Amniotic epithelial cell (primary cell): Measurements from ENCODE around the gene DCAF10.
"Not testable (repeated sequence)": the region's sequence is repeated elsewhere in the genome, so short reads cannot be mapped to it uniquely, and the experiment has no call there.

ENCODE experiments used
- DNase-seq: peaks from one replicate; pipeline ENCODE4 v3.0.0-alpha.2; 2010; ENCODE audit warnings: low read depth

Gene DCAF10

GRCh38 chr9:37792122-37792521 is 8.5 kb upstream of the DCAF10 start:
- DNase-seq: no peak

DNA sequence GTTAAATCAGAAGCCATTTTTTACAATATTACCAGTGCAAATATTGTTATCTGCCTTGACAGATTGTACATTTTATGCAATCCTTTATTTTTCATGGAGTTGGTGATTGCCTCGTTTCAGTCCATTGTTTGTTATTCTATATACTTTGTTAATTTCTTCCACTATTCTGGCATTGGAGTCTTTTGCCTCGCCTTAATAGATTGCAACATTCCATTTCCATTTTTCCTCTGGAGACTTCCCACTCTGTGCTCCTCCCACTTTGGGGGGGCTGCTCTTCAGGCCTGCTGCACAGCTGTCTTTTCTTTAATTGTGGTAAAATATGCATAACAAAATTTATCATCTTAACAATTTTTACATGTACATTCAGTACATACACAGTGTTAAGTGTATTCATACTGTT is 4.4 kb upstream of the DCAF10 start:
- DNase-seq: no peak

GRCh38 chr9:37798677-37799076 is 1.9 kb upstream of the DCAF10 start:
- DNase-seq: no peak

GRCh38 chr9:37801287-37801850 is 772 bp downstream of the DCAF10 start:
- DNase-seq: peak; percentile 21

- DNase-seq: no peak
These were observed 1.5 kb downstream of the DCAF10 start for GRCh38 chr9:37801959-37802711.

- no peak for DNase-seq
These were observed 5.7 kb downstream of the DCAF10 start for GRCh38 chr9:37806271-37806670.

DNA sequence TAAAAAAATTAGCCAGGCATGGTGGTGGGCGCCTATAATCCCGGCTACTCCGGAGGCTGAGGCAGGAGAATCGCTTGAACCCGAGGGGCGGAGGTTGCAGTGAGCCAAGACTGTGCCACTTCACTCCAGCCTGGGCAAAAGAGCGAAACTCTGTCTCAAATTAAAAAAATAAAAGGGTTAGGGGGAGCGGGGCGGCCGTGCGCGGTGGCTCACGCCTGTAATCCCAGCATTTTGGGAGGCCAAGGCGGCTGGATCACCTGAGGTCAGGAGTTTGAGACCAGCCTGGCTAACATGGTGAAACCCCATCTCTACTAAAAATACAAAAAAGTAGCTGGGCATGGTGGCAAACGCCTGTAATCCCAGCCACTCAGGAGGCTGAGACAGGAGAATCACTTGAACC is 9.1 kb downstream of the DCAF10 start:
- not testable (repeated sequence) for DNase-seq

DNA sequence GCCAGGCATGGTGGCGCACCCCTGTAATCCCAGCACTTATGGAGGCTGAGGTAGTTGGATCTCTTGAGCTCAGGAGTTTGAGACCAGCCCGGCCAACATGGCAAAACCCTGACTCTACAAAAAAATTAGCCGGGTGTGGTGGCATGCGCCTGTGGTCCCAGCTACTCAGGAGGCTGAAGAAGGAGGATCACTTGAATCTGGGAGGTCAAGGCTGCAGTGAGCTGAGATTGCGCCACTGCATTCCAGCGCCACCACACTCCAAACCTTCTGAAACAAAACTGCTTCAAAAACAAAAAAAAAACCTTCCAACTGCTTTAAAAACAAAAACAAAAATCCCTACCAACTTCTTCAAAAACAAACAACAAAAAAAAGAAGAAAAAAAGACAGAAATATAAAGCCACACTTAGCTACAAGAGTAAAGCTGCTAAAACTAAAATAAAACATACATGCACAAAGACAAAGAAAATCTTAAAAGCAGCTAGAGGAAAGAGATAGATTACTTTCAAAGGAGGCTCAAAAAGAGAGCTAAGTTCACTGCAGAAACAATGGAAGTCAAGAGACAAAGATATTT is 11.4 kb downstream of the DCAF10 start:
- peak; percentile 24 for DNase-seq

DNA sequence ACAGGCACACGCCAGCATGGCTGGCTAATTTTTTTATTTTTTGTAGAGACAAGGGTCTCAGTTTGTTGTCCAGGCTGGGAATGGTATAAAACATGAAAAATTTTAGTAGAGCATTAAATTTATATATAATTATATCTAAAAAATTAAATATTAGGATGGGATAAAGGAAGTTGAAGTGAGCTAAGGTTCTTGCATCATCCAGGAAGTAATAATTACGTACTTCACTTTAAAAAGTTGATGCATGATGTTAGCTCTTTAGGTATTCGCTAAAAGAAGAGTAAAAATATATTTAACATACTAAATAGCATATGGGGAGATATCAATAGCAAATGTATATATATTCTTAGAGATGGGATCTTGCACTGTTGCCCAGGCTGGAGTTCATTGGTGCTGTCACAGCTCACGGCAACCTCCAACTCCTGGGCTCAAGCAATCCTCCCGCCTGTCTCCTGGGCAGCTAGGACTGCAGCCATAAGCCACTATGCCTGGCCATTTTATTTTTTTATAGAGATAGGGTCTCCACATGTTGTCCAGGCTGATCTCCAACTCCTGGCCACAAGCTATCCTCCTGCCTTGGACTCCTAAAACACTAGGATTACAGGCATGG is 12.3 kb downstream of the DCAF10 start:
- no peak for DNase-seq

DNA sequence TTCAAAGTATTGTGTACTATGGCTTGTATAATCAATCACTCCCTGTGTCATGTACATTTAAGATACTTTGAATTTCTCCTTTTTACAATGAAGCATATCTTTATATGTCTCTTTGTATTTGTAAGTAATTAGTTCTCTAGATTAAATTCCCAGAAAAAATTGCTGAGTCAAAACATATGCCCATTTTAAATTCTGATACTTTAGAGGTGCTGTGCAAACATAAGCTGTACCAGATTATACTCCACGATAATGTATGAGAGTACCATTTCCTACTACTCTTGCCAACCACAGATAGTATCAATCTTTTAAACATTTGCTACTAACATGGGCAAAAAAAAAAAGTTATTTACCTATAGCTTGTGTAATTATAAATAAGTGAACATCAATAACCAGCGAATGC is 18.3 kb downstream of the DCAF10 start:
- no peak for DNase-seq

GRCh38 chr9:37820142-37820541 is 19.5 kb downstream of the DCAF10 start:
- no peak for DNase-seq

DNA sequence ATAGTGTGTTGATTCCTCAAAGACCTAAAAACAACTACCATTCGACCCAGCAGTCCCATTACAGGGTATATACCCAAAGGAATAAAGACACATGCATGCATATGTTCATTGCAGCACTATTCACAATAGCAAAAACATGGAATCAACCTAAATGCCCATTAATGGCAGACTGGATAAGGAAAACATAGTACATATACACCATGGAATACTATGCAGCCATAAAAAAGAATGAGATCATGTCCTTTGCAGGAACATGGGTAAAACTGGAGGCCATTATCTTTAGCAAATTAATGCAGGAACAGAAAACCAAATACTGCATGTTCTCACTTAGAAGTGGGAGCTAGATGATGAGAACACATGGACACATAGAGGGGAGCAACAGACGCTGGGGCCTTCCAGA is 24.6 kb downstream of the DCAF10 start:
- DNase-seq: not testable (repeated sequence)

- DNase-seq: no peak
These were observed 27.0 kb downstream of the DCAF10 start for GRCh38 chr9:37827483-37828165.

DNA sequence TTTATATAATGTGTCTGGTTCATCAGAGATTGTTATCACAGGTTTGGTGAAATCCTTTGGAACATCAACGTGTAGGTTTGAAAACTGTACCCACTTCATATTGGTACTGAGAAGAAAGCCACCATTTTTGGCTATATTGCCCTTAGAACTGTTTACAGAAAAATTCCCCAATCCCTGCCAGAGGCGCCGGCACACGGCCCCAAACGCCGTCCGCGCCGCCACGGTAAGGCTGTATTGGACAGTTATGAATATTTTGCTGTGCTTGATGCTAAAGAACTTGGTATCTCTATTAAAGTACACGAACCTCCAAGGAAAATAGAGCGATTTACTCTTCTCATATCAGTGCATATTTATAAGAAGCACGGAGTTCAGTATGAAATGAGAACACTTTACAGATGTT is 35.2 kb downstream of the DCAF10 start:
- DNase-seq: no peak

- DNase-seq: no peak
These were observed 35.8 kb downstream of the DCAF10 start for GRCh38 chr9:37836386-37836785.

GRCh38 chr9:37839496-37840461 is 39.2 kb downstream of the DCAF10 start:
- DNase-seq: peak; percentile 10

- DNase-seq: peak; percentile 84
These were observed 40.1 kb downstream of the DCAF10 start for GRCh38 chr9:37840560-37841194.

- no peak for DNase-seq
These were observed 51.6 kb downstream of the DCAF10 start for GRCh38 chr9:37852222-37852621.

GRCh38 chr9:37856551-37856950 is 56.0 kb downstream of the DCAF10 start:
- no peak for DNase-seq

GRCh38 chr9:37859043-37859442 is 58.4 kb downstream of the DCAF10 start:
- peak; percentile 41 for DNase-seq

DNA sequence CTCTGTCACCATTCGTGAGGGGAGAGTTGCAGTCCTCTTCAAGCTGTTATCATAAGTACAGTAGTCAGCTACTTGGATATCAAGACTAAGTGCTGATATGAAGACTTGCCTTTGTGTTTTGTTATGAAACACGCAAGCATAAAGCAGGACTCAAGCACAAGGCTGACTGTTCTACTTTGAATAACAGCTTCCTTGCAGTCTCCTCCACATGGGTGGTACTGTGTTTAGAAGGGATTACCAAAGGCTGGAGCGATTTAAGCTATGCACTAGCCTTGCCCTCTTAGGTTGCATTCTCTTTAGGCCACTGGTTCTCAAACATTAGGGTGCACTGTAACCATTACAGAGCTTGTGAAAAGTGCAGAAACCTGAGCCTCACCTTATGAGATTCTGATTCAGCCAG is 61.9 kb downstream of the DCAF10 start:
- DNase-seq: peak; percentile 66
